Aorta (tissue), 5 donors: ENCODE measurements around the gene FAM131C. TPM values are rescaled to one million over a fixed set of nuclear protein-coding genes. Genes with fewer than 3 reads are reported as not detected.

Experiments used
- ATAC-seq: fragments of 200-7000 bp; cut with Tn5 transposase; one replicate; pipeline ENCODE4 v1.9.1; 2022; ENCODE audit warnings: moderate library complexity; ENCODE audit not compliant: low FRiP score
- DNase-seq, 2 donors: peaks; one replicate each; pipeline ENCODE4 v3.0.0-alpha.2; 2020
- H3K27ac ChIP-seq, 2 donors: one replicate each; pipeline ENCODE4 v1.5.1; 2013; ENCODE audit warnings: low read length in 2 of 2, mild to moderate bottlenecking in 2 of 2, moderate library complexity in 2 of 2, control low read depth in 1 of 2, inconsistent platforms in 1 of 2, low read depth in 1 of 2
- H3K27me3 ChIP-seq, 2 donors: one replicate each; pipeline ENCODE4 v1.6.1; 2013; ENCODE audit warnings: control low read depth in 1 of 2, low read length in 1 of 2, mild to moderate bottlenecking in 1 of 2, moderate library complexity in 1 of 2; ENCODE audit not compliant: insufficient read depth in 2 of 2, control insufficient read depth in 1 of 2
- H3K36me3 ChIP-seq, 2 donors: one replicate each; pipeline ENCODE4 v1.6.1; 2013; ENCODE audit warnings: control low read depth in 1 of 2, low read length in 1 of 2, mild to moderate bottlenecking in 1 of 2; ENCODE audit not compliant: insufficient read depth in 2 of 2, control insufficient read depth in 1 of 2
- H3K4me1 ChIP-seq, 2 donors: one replicate each; pipeline ENCODE4 v1.6.1; 2013; ENCODE audit warnings: low read length in 2 of 2, control low read depth in 1 of 2, mild to moderate bottlenecking in 1 of 2, moderate library complexity in 1 of 2; ENCODE audit not compliant: insufficient read depth in 2 of 2, control insufficient read depth in 1 of 2
- H3K4me3 ChIP-seq, 2 donors: one replicate each; pipeline ENCODE4 v1.5.1; 2013; ENCODE audit warnings: low read length in 2 of 2, control low read depth in 1 of 2, mild to moderate bottlenecking in 1 of 2
- H3K9me3 ChIP-seq: one replicate; pipeline ENCODE4 v1.6.1; 2013; ENCODE audit warnings: mild to moderate bottlenecking, low read length; ENCODE audit not compliant: control insufficient read depth
- WGBS, 2 donors: extraction: QIAGEN DNeasy Blood & Tissue Kit; methylation state at CpG; one replicate each; pipeline ENCODE4 v1.1.7; 2013; 5-methylcytosine and 5-hydroxymethylcytosine counted together
- intact Hi-C, 2 donors: fragments of 100-400 bp; cut with DNase I; formaldehyde crosslinking; loops; one replicate each; pipeline versions ENCODE4 v1.14.2 to v1.15.0; 2022
- long read RNA-seq, 2 donors: library from polyadenylated mRNA; unstranded; transcript quantifications; one replicate each; pipeline ENCODE4 v2.0.0, GENCODE V29; 2020 to 2021
- polyA plus RNA-seq, 2 donors: library from polyadenylated mRNA; stranded (reverse); fragments of 200-250 nt; gene quantifications; one replicate each; pipeline ENCODE4 v1.2.3, GENCODE V29; 2013
- total RNA-seq, 2 donors: library from RNA; stranded (reverse); fragmentation: NEBNext Ultra II Directional; extraction: Animal tissue kit (Norgen Biotek cat#: 25700); gene quantifications; one replicate each; pipeline ENCODE4 v1.2.1, GENCODE V29; 2021
- donor health status: healthy with polysubstance abuse.
- donor health status: Bipolar disorder and iron deficiency.
- donor health status: DM: no; HTN: no; CAD: no.
- donor health status: DM: no; HTN: no; CAD: no.
- donor health status: DM: yes; HTN: yes; CAD: no.

FAM131C gene
- total RNA-seq (under 1 TPM in 1 of 2 donors, not detected in 1; 0.26 TPM), polyA plus RNA-seq (under 1 TPM in 1 of 2 donors, not detected in 1; 0.67 TPM)
- long read RNA-seq, donor 1 = 0 reads
- long read RNA-seq, donor 2, partial matches to known transcripts = 1 of 2 reads
- long read RNA-seq, donor 2, other reads (novel, unspliced or antisense) = 0 of 2 reads

- no peak within 1 kb of the TSS for H3K27ac ChIP-seq
- H3K27me3 ChIP-seq = no peaks in the 10 kb centered on the region
- H3K36me3 ChIP-seq = no peaks in the 10 kb centered on the region
- no peaks in the 10 kb centered on the region for H3K9me3 ChIP-seq
- DNase-seq = no peak
- ATAC-seq = no peak
- 2% methylated on average over 27 to 54 of the region's 54 CpGs for WGBS, 2 donors
- H3K4me3 ChIP-seq = peak within 1 kb of the TSS in 1 of 2 donors; percentile 31
- intact Hi-C loops = no loop called here
- no peaks in the 10 kb centered on the region for H3K4me1 ChIP-seq
These were observed at the start of gene FAM131C for GRCh38 chr1:16073490-16074119. Gene FAM131C (minus strand): TSS chr1:16073651. CDS start chr1:16073442, 209 bp downstream.

GRCh38 chr1:16122916-16123315 lies 49.5 kb upstream of the FAM131C start:
- H3K27ac ChIP-seq = no peak overlapping the region
- WGBS, 2 donors = 80 to 87% methylated on average over 6 of the region's 6 CpGs
- H3K4me1 ChIP-seq = no peaks in the 10 kb centered on the region
- H3K4me3 ChIP-seq = no peak overlapping the region
- intact Hi-C loops = no loop called here
- DNase-seq (peak; percentile 49 to 77), ATAC-seq (no peak)
- no peaks in the 10 kb centered on the region for H3K9me3 ChIP-seq
- no peaks in the 10 kb centered on the region for H3K36me3 ChIP-seq
- H3K27me3 ChIP-seq = no peaks in the 10 kb centered on the region

GRCh38 chr1:16122350-16122881 lies 49.0 kb upstream of the FAM131C start:
- Histone ChIP-seq H3K36me3 (no peaks in the 10 kb centered on the region), H3K27me3 (no peaks in the 10 kb centered on the region), H3K4me1 (no peaks in the 10 kb centered on the region), H3K27ac (no peak overlapping the region), H3K9me3 (no peaks in the 10 kb centered on the region), H3K4me3 (no peak overlapping the region)
- DNase-seq (peak; percentile 24 to 65), ATAC-seq (peak; percentile 6)
- intact Hi-C loops = no loop called here
- WGBS, 2 donors = 90 to 94% methylated on average over 4 of the region's 4 CpGs

GRCh38 chr1:16120940-16121410 lies 47.5 kb upstream of the FAM131C start:
- no peak for ATAC-seq
- peak in 1 of 2 donors; percentile 12 for DNase-seq
- H3K4me1 ChIP-seq = no peaks in the 10 kb centered on the region
- H3K4me3 ChIP-seq = no peak overlapping the region
- no peak overlapping the region for H3K27ac ChIP-seq
- intact Hi-C loops = no loop called here
- no peaks in the 10 kb centered on the region for H3K27me3 ChIP-seq
- no peaks in the 10 kb centered on the region for H3K36me3 ChIP-seq
- H3K9me3 ChIP-seq = no peaks in the 10 kb centered on the region
- 59% methylated on average over 4 of the region's 4 CpGs for WGBS, 2 donors

GRCh38 chr1:16120407-16120806 lies 47.0 kb upstream of the FAM131C start:
- 90 to 95% methylated on average over 1 of the region's 1 CpG for WGBS, 2 donors
- Histone ChIP-seq H3K27ac (no peak overlapping the region), H3K4me3 (no peak overlapping the region), H3K27me3 (no peaks in the 10 kb centered on the region), H3K9me3 (no peaks in the 10 kb centered on the region), H3K4me1 (no peaks in the 10 kb centered on the region), H3K36me3 (no peaks in the 10 kb centered on the region)
- intact Hi-C loops = no loop called here
- DNase-seq (peak; percentile 12 to 24), ATAC-seq (no peak)

GRCh38 chr1:16119926-16120325 lies 46.5 kb upstream of the FAM131C start:
- intact Hi-C loops = no loop called here
- Histone ChIP-seq H3K4me3 (no peak overlapping the region), H3K27ac (no peak overlapping the region), H3K27me3 (no peaks in the 10 kb centered on the region), H3K4me1 (no peaks in the 10 kb centered on the region), H3K36me3 (no peaks in the 10 kb centered on the region), H3K9me3 (no peaks in the 10 kb centered on the region)
- DNase-seq (peak; percentile 16 to 56), ATAC-seq (no peak)
- 94 to 95% methylated on average over 10 of the region's 10 CpGs for WGBS, 2 donors

GRCh38 chr1:16119504-16119903 lies 46.1 kb upstream of the FAM131C start:
- no peak overlapping the region for H3K4me3 ChIP-seq
- intact Hi-C loops = no loop called here
- WGBS, 2 donors = 94 to 96% methylated on average over 6 of the region's 6 CpGs
- no peaks in the 10 kb centered on the region for H3K36me3 ChIP-seq
- H3K9me3 ChIP-seq = no peaks in the 10 kb centered on the region
- no peaks in the 10 kb centered on the region for H3K27me3 ChIP-seq
- H3K4me1 ChIP-seq = no peaks in the 10 kb centered on the region
- peak in 1 of 2 donors; percentile 48 for DNase-seq
- no peak overlapping the region for H3K27ac ChIP-seq
- peak; percentile 16 for ATAC-seq

GRCh38 chr1:16118706-16119105 lies 45.3 kb upstream of the FAM131C start:
- H3K4me1 ChIP-seq = no peaks in the 10 kb centered on the region
- intact Hi-C loops = no loop called here

GRCh38 chr1:16117936-16118335 lies 44.5 kb upstream of the FAM131C start:
- Histone ChIP-seq H3K9me3 (no peaks in the 10 kb centered on the region), H3K4me1 (no peaks in the 10 kb centered on the region), H3K27ac (no peak overlapping the region), H3K4me3 (no peak overlapping the region), H3K36me3 (no peaks in the 10 kb centered on the region), H3K27me3 (no peaks in the 10 kb centered on the region)
- intact Hi-C loops = no loop called here
- ATAC-seq = no peak
- peak in 1 of 2 donors; percentile 9 for DNase-seq
- 92 to 94% methylated on average over 8 of the region's 8 CpGs for WGBS, 2 donors

More at GRCh38 chr1:16118706-16119105, 45.3 kb upstream of the FAM131C start:
- no peaks in the 10 kb centered on the region for H3K9me3 ChIP-seq
- 58 to 75% methylated on average over 9 of the region's 9 CpGs for WGBS, 2 donors
- ATAC-seq = no peak
- H3K4me3 ChIP-seq = no peak overlapping the region
- H3K27me3 ChIP-seq = no peaks in the 10 kb centered on the region
- H3K36me3 ChIP-seq = no peaks in the 10 kb centered on the region
- peak; percentile 36 to 50 for DNase-seq
- H3K27ac ChIP-seq = no peak overlapping the region
